Measurements from ENCODE around the gene RNF39. TPM values are rescaled to one million over a fixed set of nuclear protein-coding genes. Genes with fewer than 3 reads are reported as not detected.
"Not testable (repeated sequence)": the region's sequence is repeated elsewhere in the genome, so short reads cannot be mapped to it uniquely, and the experiment has no call there.

Gene RNF39
- total RNA-seq, 1 donor from 2014 or later, result not detected

GRCh38 chr6:30061092-30061857 is 14.3 kb downstream of the RNF39 start, which contains the start of gene POLR1H:
POLR1H (plus strand) TSS chr6:30061265; CDS start chr6:30061525, 260 bp downstream.
- DNase-seq, result peak; percentile 98

GRCh38 chr6:30060606-30061091 is 14.9 kb downstream of the RNF39 start:
- peak; percentile 51 for DNase-seq

- no peak for DNase-seq
These were observed 20.1 kb downstream of the RNF39 start for GRCh38 chr6:30055513-30055912.

- no peak for DNase-seq
These were observed 21.9 kb downstream of the RNF39 start for GRCh38 chr6:30053682-30054081.

GRCh38 chr6:30047220-30047619 is 28.3 kb downstream of the RNF39 start:
- no peak for DNase-seq

GRCh38 chr6:30044630-30045029 is 30.9 kb downstream of the RNF39 start:
- DNase-seq, result peak; percentile 4

- DNase-seq, result no peak
These were observed 31.8 kb downstream of the RNF39 start for GRCh38 chr6:30043744-30044143.

GRCh38 chr6:30042914-30043313 is 32.7 kb downstream of the RNF39 start:
- no peak for DNase-seq

GRCh38 chr6:30042476-30042875 is 33.1 kb downstream of the RNF39 start:
- DNase-seq, result no peak

GRCh38 chr6:30041821-30042220 is 33.7 kb downstream of the RNF39 start:
- no peak for DNase-seq

- no peak for DNase-seq
These were observed 34.3 kb downstream of the RNF39 start for GRCh38 chr6:30041221-30041620.

GRCh38 chr6:30037182-30037788 is 38.3 kb downstream of the RNF39 start:
- DNase-seq, result peak; percentile 40

GRCh38 chr6:30035784-30036183 is 39.8 kb downstream of the RNF39 start:
- DNase-seq, result no peak

GRCh38 chr6:30033440-30033839 is 42.1 kb downstream of the RNF39 start:
- DNase-seq, result not testable (repeated sequence)

GRCh38 chr6:30031381-30031780 is 44.2 kb downstream of the RNF39 start:
- no peak for DNase-seq

GRCh38 chr6:30029588-30029987 is 46.0 kb downstream of the RNF39 start:
- no peak for DNase-seq

GRCh38 chr6:30025186-30025585 is 50.4 kb downstream of the RNF39 start:
- DNase-seq, result no peak

GRCh38 chr6:30022712-30023111 is 52.9 kb downstream of the RNF39 start:
- DNase-seq, result not testable (repeated sequence)

- no peak for DNase-seq
These were observed 53.4 kb downstream of the RNF39 start for GRCh38 chr6:30022189-30022588.

GRCh38 chr6:30020626-30021025 is 54.9 kb downstream of the RNF39 start:
- no peak for DNase-seq
